IgD-negative memory B cell (primary cell): ENCODE results near the gene CFAP70. TPM values are rescaled to one million over a fixed set of nuclear protein-coding genes. Genes with fewer than 3 reads are reported as not detected.
"Not testable (repeated sequence)": the region's sequence is repeated elsewhere in the genome, so short reads cannot be mapped to it uniquely, and the experiment has no call there.

Source experiments
- H3K27ac Mint-ChIP-seq, 3 donors: one replicate each; pipeline ENCODE4 v1.8.0; 2020 to 2022; ENCODE audit warnings: mild to moderate bottlenecking in 3 of 3, mixed read lengths in 3 of 3, moderate library complexity in 1 of 3
- H3K27me3 Mint-ChIP-seq: one replicate; pipeline ENCODE4 v1.8.0; 2021; ENCODE audit warnings: mixed read lengths
- H3K36me3 Mint-ChIP-seq: one replicate; pipeline ENCODE4 v1.8.0; 2020; ENCODE audit warnings: mild to moderate bottlenecking, mixed read lengths
- H3K4me1 Mint-ChIP-seq, 3 donors: one replicate each; pipeline ENCODE4 v1.8.0; 2020 to 2022; ENCODE audit warnings: mixed read lengths in 3 of 3, mild to moderate bottlenecking in 1 of 3
- H3K4me3 Mint-ChIP-seq, 4 donors: one replicate each; pipeline ENCODE4 v1.8.0; 2020 to 2022; ENCODE audit warnings: mild to moderate bottlenecking in 4 of 4, mixed read lengths in 4 of 4, moderate library complexity in 3 of 4
- H3K9me3 Mint-ChIP-seq, 3 donors: one replicate each; pipeline ENCODE4 v1.8.0; 2020 to 2021; ENCODE audit warnings: mixed read lengths in 3 of 3, mild to moderate bottlenecking in 1 of 3
- polyA plus RNA-seq: library from polyadenylated mRNA; unstranded; fragments of 300-500 nt; fragmentation: Illumina TruSeq; gene quantifications from one replicate; pipeline ENCODE4 v1.2.3, GENCODE V29; 2021

Gene CFAP70
- polyA plus RNA-seq, 1 donor from 2014 or later: 0.43 TPM

DNA sequence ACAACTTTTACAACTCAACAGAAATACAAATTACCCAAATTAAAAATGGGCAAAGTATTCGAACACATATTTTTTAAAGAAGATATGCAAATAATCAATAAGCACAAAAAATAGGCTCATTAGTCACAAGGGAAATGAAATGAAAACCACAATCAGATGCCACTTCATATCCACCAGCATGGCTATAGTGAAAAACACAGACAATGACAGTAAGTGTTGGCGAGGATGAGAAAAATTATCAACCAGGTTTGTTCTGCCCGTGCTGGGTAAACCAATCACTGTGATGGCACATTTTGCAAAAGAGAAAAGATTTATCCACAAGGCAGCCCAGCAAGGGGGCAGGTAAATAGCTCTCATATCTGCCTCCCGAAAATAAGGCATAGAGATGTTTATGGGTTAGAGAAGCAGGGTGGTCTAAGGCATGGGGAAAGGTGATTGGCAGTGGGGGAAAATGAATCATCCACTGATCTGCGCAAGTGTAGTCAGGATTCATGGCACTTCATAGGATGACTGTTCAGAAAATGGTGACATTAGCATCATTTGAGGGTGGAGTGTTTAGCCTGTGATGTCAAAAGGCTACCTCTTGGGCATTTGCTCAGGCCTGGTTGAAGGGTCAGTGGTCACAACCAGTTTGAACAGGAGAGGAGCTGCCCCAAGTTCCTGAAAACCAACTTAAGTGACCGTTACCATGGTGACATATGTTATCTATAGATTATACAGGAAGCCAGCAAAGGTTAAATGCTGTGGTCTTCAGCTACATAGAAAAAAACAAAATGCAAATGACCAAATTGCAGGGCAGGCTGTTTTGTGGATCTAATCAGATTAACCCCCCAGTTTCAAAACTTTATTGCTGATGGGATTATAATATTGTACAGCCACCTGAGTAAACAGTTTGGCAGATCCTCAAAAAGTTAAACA is 8.0 kb upstream of the CFAP70 start:
- H3K27ac Mint-ChIP-seq: peak overlapping the region; percentile 53 to 91 (median 80)
- H3K36me3 Mint-ChIP-seq: peaks cover 11% of the 10 kb centered on the region
- H3K27me3 Mint-ChIP-seq: no peaks in the 10 kb centered on the region
- H3K9me3 Mint-ChIP-seq: peaks cover 0 to 4% (median 0%) of the 10 kb centered on the region in 3 donors
- peaks cover 9 to 16% (median 16%) of the 10 kb centered on the region in 3 donors for H3K4me1 Mint-ChIP-seq
- H3K4me3 Mint-ChIP-seq: peak overlapping the region in 2 of 4 donors; percentile 2 to 63

- H3K9me3 Mint-ChIP-seq: peaks cover 0 to 4% (median 0%) of the 10 kb centered on the region in 3 donors
- H3K4me1 Mint-ChIP-seq: peaks cover 9 to 16% (median 15%) of the 10 kb centered on the region in 3 donors
- H3K36me3 Mint-ChIP-seq: peaks cover 13% of the 10 kb centered on the region
- H3K4me3 Mint-ChIP-seq: no peak overlapping the region
- no peaks in the 10 kb centered on the region for H3K27me3 Mint-ChIP-seq
- no peak overlapping the region for H3K27ac Mint-ChIP-seq
Observed at GRCh38 chr10:73364964-73365363, 6.3 kb upstream of the CFAP70 start.

DNA sequence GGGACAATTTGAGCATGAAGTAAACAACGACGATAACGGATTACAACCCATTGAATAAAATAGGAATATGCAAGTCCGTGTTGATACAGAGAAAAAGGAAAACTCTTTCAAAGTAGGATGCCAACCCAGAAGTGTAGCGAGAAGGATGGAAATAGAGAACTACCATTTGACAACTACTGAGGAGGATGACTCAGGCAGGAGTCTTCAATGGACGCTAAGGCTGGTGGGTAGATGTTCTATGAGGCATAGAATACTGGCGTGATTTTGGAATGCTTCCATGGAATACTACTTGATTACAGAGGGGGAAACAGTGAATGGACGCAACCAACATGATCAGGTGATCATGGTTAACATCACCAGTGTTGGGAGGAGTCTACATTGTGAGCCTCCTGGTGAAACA is 828 bp upstream of the CFAP70 start:
- Mint-ChIP-seq H3K4me3 (peak overlapping the region; percentile 34 to 98 (median 62)), H3K9me3 (peaks cover 0 to 1% (median 0%) of the 10 kb centered on the region in 3 donors), H3K27me3 (peaks cover 2% of the 10 kb centered on the region), H3K27ac (no peak overlapping the region), H3K4me1 (peaks cover 4 to 12% (median 5%) of the 10 kb centered on the region in 3 donors), H3K36me3 (peaks cover 1% of the 10 kb centered on the region)

GRCh38 chr10:73357821-73358220 is 843 bp downstream of the CFAP70 start:
- peaks cover 2% of the 10 kb centered on the region for H3K27me3 Mint-ChIP-seq

GRCh38 chr10:73357166-73357565 is 1.5 kb downstream of the CFAP70 start:
- Mint-ChIP-seq H3K27ac (no peak overlapping the region), H3K36me3 (peaks cover 4% of the 10 kb centered on the region), H3K4me1 (peaks cover 4 to 12% (median 5%) of the 10 kb centered on the region in 3 donors), H3K9me3 (peaks cover 0 to 1% (median 0%) of the 10 kb centered on the region in 3 donors), H3K27me3 (peaks cover 2% of the 10 kb centered on the region), H3K4me3 (peak overlapping the region in 2 of 4 donors; percentile 93 to 99)

More at GRCh38 chr10:73357821-73358220, 843 bp downstream of the CFAP70 start:
- peaks cover 0 to 1% (median 0%) of the 10 kb centered on the region in 3 donors for H3K9me3 Mint-ChIP-seq
- H3K4me3 Mint-ChIP-seq: peak overlapping the region; percentile 93 to 99 (median 98)
- peaks cover 4 to 12% (median 5%) of the 10 kb centered on the region in 3 donors for H3K4me1 Mint-ChIP-seq
- peaks cover 1% of the 10 kb centered on the region for H3K36me3 Mint-ChIP-seq
- H3K27ac Mint-ChIP-seq: peak overlapping the region; percentile 69 to 99 (median 99)

DNA sequence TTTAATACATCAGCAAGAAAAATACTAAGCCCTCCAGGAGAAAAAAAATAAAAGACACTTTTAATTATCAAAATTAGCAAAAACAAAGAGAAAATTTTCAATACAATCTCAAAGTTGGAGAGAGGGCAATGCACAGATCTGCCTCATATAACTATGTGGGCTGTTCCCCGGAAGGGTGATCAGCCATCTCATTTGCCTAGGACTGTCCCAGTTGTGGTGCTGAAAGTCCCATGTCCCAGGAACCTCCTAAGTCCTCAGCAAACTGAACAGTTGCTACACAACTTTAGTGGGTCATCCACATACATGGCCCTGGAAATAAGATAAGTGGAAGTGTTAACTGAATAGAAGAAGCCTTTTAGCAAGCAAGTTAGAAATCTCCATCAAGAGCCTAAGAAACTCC is 14.4 kb downstream of the CFAP70 start:
- H3K4me3 Mint-ChIP-seq: no peak overlapping the region
- no peaks in the 10 kb centered on the region for H3K4me1 Mint-ChIP-seq
- H3K27me3 Mint-ChIP-seq: no peaks in the 10 kb centered on the region
- H3K36me3 Mint-ChIP-seq: peaks cover 6% of the 10 kb centered on the region
- H3K9me3 Mint-ChIP-seq: no peaks in the 10 kb centered on the region
- H3K27ac Mint-ChIP-seq: no peak overlapping the region

- Mint-ChIP-seq H3K27me3 (no peaks in the 10 kb centered on the region), H3K9me3 (no peaks in the 10 kb centered on the region), H3K27ac (no peak overlapping the region), H3K36me3 (peaks cover 6% of the 10 kb centered on the region), H3K4me1 (no peaks in the 10 kb centered on the region), H3K4me3 (no peak overlapping the region)
Observed at GRCh38 chr10:73340121-73340520, 18.5 kb downstream of the CFAP70 start.

DNA sequence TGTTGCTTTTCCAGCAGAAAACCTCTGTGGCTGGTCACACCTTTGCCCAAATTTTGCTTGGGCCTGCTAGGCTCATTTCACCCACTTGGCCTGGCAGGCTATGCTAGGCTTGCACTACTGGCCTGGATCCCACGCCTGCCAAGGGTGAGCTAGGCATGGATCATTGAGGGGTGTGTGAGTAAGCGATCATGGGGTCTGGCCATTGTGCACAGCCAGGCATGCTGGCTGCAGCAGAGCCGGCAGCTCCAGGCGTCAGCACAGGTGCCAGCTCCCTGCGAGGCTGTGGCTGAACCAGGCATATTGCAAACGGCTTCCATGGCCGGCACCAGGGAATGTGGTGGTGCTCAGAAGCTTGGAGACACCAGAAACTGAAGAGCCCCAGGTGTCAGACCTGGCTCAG is 19.2 kb downstream of the CFAP70 start:
- H3K9me3 Mint-ChIP-seq: no peaks in the 10 kb centered on the region
- no peak overlapping the region for H3K27ac Mint-ChIP-seq
- no peak overlapping the region for H3K4me3 Mint-ChIP-seq
- H3K4me1 Mint-ChIP-seq: no peaks in the 10 kb centered on the region
- no peaks in the 10 kb centered on the region for H3K27me3 Mint-ChIP-seq
- H3K36me3 Mint-ChIP-seq: peaks cover 3% of the 10 kb centered on the region

- no peaks in the 10 kb centered on the region for H3K27me3 Mint-ChIP-seq
- H3K4me1 Mint-ChIP-seq: no peaks in the 10 kb centered on the region
- no peak overlapping the region for H3K4me3 Mint-ChIP-seq
- H3K36me3 Mint-ChIP-seq: peaks cover 3% of the 10 kb centered on the region
- H3K27ac Mint-ChIP-seq: no peak overlapping the region
- H3K9me3 Mint-ChIP-seq: no peaks in the 10 kb centered on the region
Observed at GRCh38 chr10:73338801-73339368, 19.8 kb downstream of the CFAP70 start.

DNA sequence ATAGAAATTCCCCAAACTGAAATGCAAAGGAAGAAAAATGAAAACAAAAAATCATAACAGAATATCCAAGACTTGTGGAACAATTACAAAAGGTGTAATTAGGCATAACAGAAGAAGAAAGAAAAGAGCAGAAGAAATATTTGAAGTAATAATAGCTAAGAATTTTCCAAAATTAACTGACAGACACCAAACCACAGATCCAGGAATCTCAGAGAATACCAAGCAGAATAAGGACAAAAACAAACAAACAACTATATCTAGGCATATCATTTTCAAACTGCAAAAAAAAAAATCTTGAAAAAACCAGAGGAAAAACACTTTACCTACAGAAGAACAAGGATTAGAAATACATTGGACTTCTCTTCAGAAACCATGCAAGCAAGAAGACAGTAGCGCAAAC is 25.5 kb downstream of the CFAP70 start:
- no peaks in the 10 kb centered on the region for H3K4me1 Mint-ChIP-seq
- H3K27me3 Mint-ChIP-seq: no peaks in the 10 kb centered on the region
- H3K27ac Mint-ChIP-seq: no peak overlapping the region
- no peak overlapping the region for H3K4me3 Mint-ChIP-seq
- H3K36me3 Mint-ChIP-seq: no peaks in the 10 kb centered on the region
- no peaks in the 10 kb centered on the region for H3K9me3 Mint-ChIP-seq

GRCh38 chr10:73332379-73332778 is 26.3 kb downstream of the CFAP70 start:
- Mint-ChIP-seq H3K4me3 (no peak overlapping the region), H3K9me3 (no peaks in the 10 kb centered on the region), H3K27ac (no peak overlapping the region), H3K36me3 (no peaks in the 10 kb centered on the region), H3K27me3 (no peaks in the 10 kb centered on the region), H3K4me1 (no peaks in the 10 kb centered on the region)

DNA sequence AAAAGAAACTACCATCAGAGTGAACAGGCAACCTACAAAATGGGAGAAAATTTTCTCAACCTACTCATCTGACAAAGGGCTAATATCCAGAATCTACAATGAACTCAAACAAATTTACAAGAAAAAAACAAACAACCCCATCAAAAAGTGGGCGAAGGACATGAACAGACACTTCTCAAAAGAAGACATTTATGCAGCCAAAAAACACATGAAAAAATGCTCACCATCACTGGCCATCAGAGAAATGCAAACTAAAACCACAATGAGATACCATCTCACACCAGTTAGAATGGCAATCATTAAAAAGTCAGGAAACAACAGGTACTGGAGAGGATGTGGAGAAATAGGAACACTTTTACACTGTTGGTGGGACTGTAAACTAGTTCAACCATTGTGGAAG is 30.1 kb downstream of the CFAP70 start:
- H3K36me3 Mint-ChIP-seq, H3K4me3 Mint-ChIP-seq, H3K27me3 Mint-ChIP-seq, H3K4me1 Mint-ChIP-seq, H3K27ac Mint-ChIP-seq, H3K9me3 Mint-ChIP-seq: not testable (repeated sequence)

- not testable (repeated sequence) for H3K36me3 Mint-ChIP-seq, H3K9me3 Mint-ChIP-seq, H3K27ac Mint-ChIP-seq, H3K4me3 Mint-ChIP-seq, H3K27me3 Mint-ChIP-seq, H3K4me1 Mint-ChIP-seq
Observed at GRCh38 chr10:73325290-73325689, 33.4 kb downstream of the CFAP70 start.

DNA sequence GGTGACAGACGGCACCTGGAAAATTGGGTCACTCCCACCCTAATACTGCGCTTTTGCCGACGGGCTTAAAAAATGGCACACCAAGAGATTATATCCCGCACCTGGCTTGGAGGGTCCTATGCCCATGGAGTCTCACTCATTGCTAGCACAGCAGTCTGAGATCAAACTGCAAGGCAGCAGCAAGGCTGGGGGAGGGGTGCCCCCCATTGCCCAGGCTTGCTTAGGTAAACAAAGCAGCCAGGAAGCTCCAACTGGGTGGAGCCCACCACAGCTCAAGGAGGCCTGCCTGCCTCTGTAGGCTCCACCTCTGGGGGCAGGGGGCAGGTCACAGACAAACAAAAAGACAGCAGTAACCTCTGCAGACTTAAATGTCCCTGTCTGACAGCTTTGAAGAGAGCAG is 35.1 kb downstream of the CFAP70 start:
- H3K4me3 Mint-ChIP-seq, H3K27me3 Mint-ChIP-seq, H3K9me3 Mint-ChIP-seq, H3K4me1 Mint-ChIP-seq, H3K27ac Mint-ChIP-seq: not testable (repeated sequence)
- H3K36me3 Mint-ChIP-seq: peaks cover 12% of the 10 kb centered on the region

- Mint-ChIP-seq H3K4me3 (no peak overlapping the region), H3K27me3 (no peaks in the 10 kb centered on the region), H3K9me3 (peaks cover 5 to 17% (median 11%) of the 10 kb centered on the region in 3 donors), H3K27ac (no peak overlapping the region), H3K36me3 (peaks cover 6% of the 10 kb centered on the region), H3K4me1 (no peaks in the 10 kb centered on the region)
Observed at GRCh38 chr10:73310475-73310874, 48.2 kb downstream of the CFAP70 start.
